ENCODE results near the gene TSPAN13.

GRCh38 chr7:16791071-16791470 lies 37.5 kb downstream of the TSPAN13 start:
- TF ChIP-seq ZNF274 (IDR thresholded peaks at IDR 0.05; ENCODE audit: low read depth, low read length) (no peak), YY1 (IDR thresholded peaks at IDR 0.05; ENCODE audit: insufficient read depth, insufficient read length) (no peak), SUZ12 (IDR thresholded peaks at IDR 0.05; ENCODE audit: extremely low read depth, insufficient read depth, insufficient read length) (no peak)
